ENCODE measurements around the gene ITM2B.

- TF ChIP-seq CTCF (IDR thresholded peaks at IDR 0.05 in 4 of 5, conservative IDR thresholded peaks at IDR 0.05 in 1 of 5) (no peak), POLR2A (IDR thresholded peaks at IDR 0.05) (no peak)
These were observed 9.7 kb downstream of the ITM2B start for GRCh38 chr13:48242677-48243076.
